ENCODE data around the gene NPAS2.

GRCh38 chr2:100936972-100937542, 117.1 kb downstream of the NPAS2 start:
- TF ChIP-seq FOXK2 (IDR thresholded peaks at IDR 0.05) (no peak), TARDBP (IDR thresholded peaks at IDR 0.05) (no peak), ELF4 (IDR thresholded peaks at IDR 0.05) (no peak), SUZ12 (IDR thresholded peaks at IDR 0.05) (no peak), BHLHE40 (IDR thresholded peaks at IDR 0.05; ENCODE audit: borderline replicate concordance) (no peak), SP1 (IDR thresholded peaks at IDR 0.05) (no peak), NFRKB (IDR thresholded peaks at IDR 0.05) (no peak), HDGF (IDR thresholded peaks at IDR 0.05; ENCODE audit: borderline replicate concordance) (no peak), ARNT (IDR thresholded peaks at IDR 0.05) (no peak)

Data from HEK293T (cell line).